Embryonic facial prominence (tissue), 1 donor: ENCODE results near the gene ZNF628.

ENCODE experiments used
- DNase-seq: peaks from one replicate; pipeline ENCODE4 v3.0.0-alpha.2; 2016; ENCODE audit errors: extremely low spot score

The ZNF628 gene

GRCh38 chr19:55465460-55466240, 10.8 kb upstream of the ZNF628 start:
- no peak for DNase-seq

GRCh38 chr19:55466241-55466614, 10.2 kb upstream of the ZNF628 start:
- no peak for DNase-seq

- no peak for DNase-seq
Observed at GRCh38 chr19:55467236-55468053, 9.0 kb upstream of the ZNF628 start.

GRCh38 chr19:55468054-55468393, 8.4 kb upstream of the ZNF628 start:
- no peak for DNase-seq

GRCh38 chr19:55471266-55471665, 5.2 kb upstream of the ZNF628 start:
- no peak for DNase-seq

GRCh38 chr19:55472463-55472862, 4.0 kb upstream of the ZNF628 start:
- no peak for DNase-seq

GRCh38 chr19:55473225-55474012, 3.0 kb upstream of the ZNF628 start:
- no peak for DNase-seq

- no peak for DNase-seq
Observed at GRCh38 chr19:55474269-55475265, 1.9 kb upstream of the ZNF628 start.

- DNase-seq = no peak
Observed at GRCh38 chr19:55477905-55478304, 1.5 kb downstream of the ZNF628 start.

GRCh38 chr19:55478364-55478763, 1.9 kb downstream of the ZNF628 start:
- no peak for DNase-seq

GRCh38 chr19:55479045-55479444, 2.6 kb downstream of the ZNF628 start:
- no peak for DNase-seq

GRCh38 chr19:55479451-55480230, 3.2 kb downstream of the ZNF628 start:
- DNase-seq = no peak

GRCh38 chr19:55481148-55481793, 4.9 kb downstream of the ZNF628 start:
- DNase-seq = no peak

- DNase-seq = no peak
Observed at GRCh38 chr19:55481794-55482155, 5.4 kb downstream of the ZNF628 start.

- DNase-seq = no peak
Observed at GRCh38 chr19:55482156-55482961, 5.9 kb downstream of the ZNF628 start.

- DNase-seq = no peak
Observed at GRCh38 chr19:55482967-55483705, 6.7 kb downstream of the ZNF628 start.

GRCh38 chr19:55483706-55484592, 7.5 kb downstream of the ZNF628 start:
- DNase-seq = no peak
